GM23338 (cell line): ENCODE data around the gene ELFN2. TPM values are rescaled to one million over a fixed set of nuclear protein-coding genes. Genes with fewer than 3 reads are reported as not detected.

Experiments
- ATAC-seq: fragments of 200-7000 bp; cut with Tn5 transposase; 3 replicates; pipeline ENCODE4 v1.9.1; 2020
- DNase-seq: peaks from one replicate; pipeline ENCODE4 v3.0.0-alpha.2; 2015; ENCODE audit warnings: low spot score
- H2AFZ ChIP-seq: fragments of 200-600 bp; sonication (generic); 2 replicates; pipeline ENCODE4 v1.8.0; 2016; ENCODE audit warnings: antibody characterized with exemption, mild to moderate bottlenecking, moderate library complexity
- H3F3A ChIP-seq: fragments of 200-600 bp; sonication (generic); replicated peaks from 2 replicates; pipeline ENCODE4 v1.8.0; 2017; ENCODE audit warnings: antibody characterized with exemption, mixed run types, low read depth
- H3K27ac ChIP-seq: fragments of 200-600 bp; sonication (generic); 2 replicates; pipeline ENCODE4 v1.6.1; 2016; ENCODE audit warnings: low read depth
- H3K27me3 ChIP-seq: fragments of 200-600 bp; sonication (generic); 2 replicates; pipeline ENCODE4 v1.8.0; 2016; ENCODE audit warnings: mild to moderate bottlenecking, mixed run types, moderate library complexity; ENCODE audit not compliant: insufficient read depth
- H3K36me3 ChIP-seq: fragments of 200-600 bp; sonication (generic); 2 replicates; pipeline ENCODE4 v1.8.0; 2016; ENCODE audit warnings: mild to moderate bottlenecking; ENCODE audit not compliant: insufficient read depth
- H3K4me1 ChIP-seq: fragments of 200-600 bp; sonication (generic); 2 replicates; pipeline ENCODE4 v1.8.0; 2016; ENCODE audit warnings: mild to moderate bottlenecking, moderate library complexity; ENCODE audit not compliant: insufficient read depth
- H3K4me2 ChIP-seq: fragments of 200-600 bp; sonication (generic); 2 replicates; pipeline ENCODE4 v1.7.1; 2017; ENCODE audit warnings: mixed run types
- H3K4me3 ChIP-seq: fragments of 200-600 bp; sonication (generic); 2 replicates; pipeline ENCODE4 v1.6.1; 2016; ENCODE audit warnings: mixed run types
- H3K79me2 ChIP-seq: fragments of 200-600 bp; sonication (generic); replicated peaks from 2 replicates; pipeline ENCODE4 v1.8.0; 2017; ENCODE audit warnings: mild to moderate bottlenecking; ENCODE audit not compliant: insufficient read depth
- H3K9me2 ChIP-seq: fragments of 200-600 bp; sonication (generic); 2 replicates; pipeline ENCODE4 v1.8.0; 2017; ENCODE audit not compliant: insufficient read depth
- H4K20me1 ChIP-seq: fragments of 200-600 bp; sonication (generic); replicated peaks from 2 replicates; pipeline ENCODE4 v1.8.0; 2017; ENCODE audit warnings: mild to moderate bottlenecking; ENCODE audit not compliant: insufficient read depth
- H3K27ac Mint-ChIP-seq: 2 replicates; pipeline ENCODE4 v1.8.0; 2020; ENCODE audit warnings: inconsistent platforms, mild to moderate bottlenecking, moderate library complexity, mixed read lengths
- H3K27me3 Mint-ChIP-seq: 3 replicates; pipeline ENCODE4 v1.8.0; 2022; ENCODE audit warnings: low read depth, mild to moderate bottlenecking, moderate library complexity, mixed read lengths, inconsistent platforms; ENCODE audit not compliant: insufficient read depth, poor library complexity
- H3K36me3 Mint-ChIP-seq: 3 replicates; pipeline ENCODE4 v1.8.0; 2021; ENCODE audit warnings: low read depth, mild to moderate bottlenecking, inconsistent platforms, moderate library complexity, mixed read lengths
- H3K4me1 Mint-ChIP-seq: 3 replicates; pipeline ENCODE4 v1.8.0; 2020; ENCODE audit warnings: mild to moderate bottlenecking, inconsistent platforms, mixed read lengths
- H3K4me3 Mint-ChIP-seq: 3 replicates; pipeline ENCODE4 v1.8.0; 2021; ENCODE audit warnings: moderate library complexity, mild to moderate bottlenecking, inconsistent platforms, mixed read lengths
- H3K9me3 Mint-ChIP-seq: 3 replicates; pipeline ENCODE4 v1.8.0; 2020; ENCODE audit warnings: moderate library complexity, mild to moderate bottlenecking, inconsistent platforms, mixed read lengths
- EZH2 ChIP-seq: fragments of 200-600 bp; sonication (generic); IDR thresholded peaks from one replicate; pipeline ENCODE4 v1.8.0; 2017; ENCODE audit warnings: antibody characterized with exemption, mild to moderate bottlenecking, low read depth; ENCODE audit not compliant: unreplicated experiment
- EZH2phosphoT487 ChIP-seq: fragments of 200-600 bp; sonication (generic); IDR thresholded peaks from one replicate; pipeline ENCODE4 v1.8.1; 2018; ENCODE audit warnings: antibody characterized with exemption; ENCODE audit not compliant: unreplicated experiment
- STAT1 ChIP-seq: IDR thresholded peaks from one replicate; pipeline ENCODE4 v1.6.1; 2016; ENCODE audit warnings: antibody characterized with exemption; ENCODE audit not compliant: unreplicated experiment
- polyA plus RNA-seq: library from polyadenylated mRNA; unstranded; fragments of >200 nt; fragmentation: Nextera tagmentation; extraction: Ambion mirVana; gene quantifications from 2 replicates; pipeline ENCODE4 v1.2.1, GENCODE V29; 2016
- total RNA-seq: library from RNA; depleted of rRNA; stranded (reverse); fragments of >200 nt; shearing (Covaris generic); gene quantifications from 2 replicates; pipeline ENCODE4 v1.2.3, GENCODE V29; 2014
- TF ChIP-seq, protein P1 (sequence below): fragments of 250-450 bp; sonication (Bioruptor Pico); IDR thresholded peaks from 2 replicates; pipeline ENCODE4 v1.5.0; 2020; ENCODE audit warnings: mild to moderate bottlenecking, moderate library complexity
- TF ChIP-seq, protein P2 (sequence below): IDR thresholded peaks from one replicate; pipeline ENCODE4 v1.6.1; 2018; ENCODE audit warnings: antibody characterized with exemption; ENCODE audit not compliant: unreplicated experiment
- TF ChIP-seq, protein P3 (sequence below): IDR thresholded peaks from 2 replicates; pipeline ENCODE4 v1.6.1; 2016; ENCODE audit warnings: antibody characterized with exemption

The ELFN2 gene
- total and polyA plus RNA-seq, 2 experiments from 2014 or later: 0.18 to 0.35 TPM

- H3K4me1 ChIP-seq: no peaks in the 10 kb centered on the region
- H3K9me3 Mint-ChIP-seq: no peaks in the 10 kb centered on the region
- H4K20me1 ChIP-seq: no peaks in the 10 kb centered on the region
- no peak overlapping the region for H3K27ac ChIP-seq
- no peak for DNase-seq
- H2AFZ ChIP-seq: no peak overlapping the region
- peaks cover 11% of the 10 kb centered on the region for H3K27me3 Mint-ChIP-seq
- H3K4me3 ChIP-seq: no peak overlapping the region
- no peaks in the 10 kb centered on the region for H3F3A ChIP-seq
- H3K36me3 ChIP-seq: no peaks in the 10 kb centered on the region
- H3K79me2 ChIP-seq: no peaks in the 10 kb centered on the region
- peaks cover 5% of the 10 kb centered on the region for H3K4me1 Mint-ChIP-seq
- H3K27me3 ChIP-seq: no peaks in the 10 kb centered on the region
- no peak overlapping the region for H3K4me2 ChIP-seq
- H3K27ac Mint-ChIP-seq: no peak overlapping the region
- no peak overlapping the region; the same call in 2 of the 3 replicates for H3K4me3 Mint-ChIP-seq
- H3K9me2 ChIP-seq: no peaks in the 10 kb centered on the region
- no peak for ATAC-seq
- no peaks in the 10 kb centered on the region for H3K36me3 Mint-ChIP-seq
- TF ChIP-seq, protein P1, sequence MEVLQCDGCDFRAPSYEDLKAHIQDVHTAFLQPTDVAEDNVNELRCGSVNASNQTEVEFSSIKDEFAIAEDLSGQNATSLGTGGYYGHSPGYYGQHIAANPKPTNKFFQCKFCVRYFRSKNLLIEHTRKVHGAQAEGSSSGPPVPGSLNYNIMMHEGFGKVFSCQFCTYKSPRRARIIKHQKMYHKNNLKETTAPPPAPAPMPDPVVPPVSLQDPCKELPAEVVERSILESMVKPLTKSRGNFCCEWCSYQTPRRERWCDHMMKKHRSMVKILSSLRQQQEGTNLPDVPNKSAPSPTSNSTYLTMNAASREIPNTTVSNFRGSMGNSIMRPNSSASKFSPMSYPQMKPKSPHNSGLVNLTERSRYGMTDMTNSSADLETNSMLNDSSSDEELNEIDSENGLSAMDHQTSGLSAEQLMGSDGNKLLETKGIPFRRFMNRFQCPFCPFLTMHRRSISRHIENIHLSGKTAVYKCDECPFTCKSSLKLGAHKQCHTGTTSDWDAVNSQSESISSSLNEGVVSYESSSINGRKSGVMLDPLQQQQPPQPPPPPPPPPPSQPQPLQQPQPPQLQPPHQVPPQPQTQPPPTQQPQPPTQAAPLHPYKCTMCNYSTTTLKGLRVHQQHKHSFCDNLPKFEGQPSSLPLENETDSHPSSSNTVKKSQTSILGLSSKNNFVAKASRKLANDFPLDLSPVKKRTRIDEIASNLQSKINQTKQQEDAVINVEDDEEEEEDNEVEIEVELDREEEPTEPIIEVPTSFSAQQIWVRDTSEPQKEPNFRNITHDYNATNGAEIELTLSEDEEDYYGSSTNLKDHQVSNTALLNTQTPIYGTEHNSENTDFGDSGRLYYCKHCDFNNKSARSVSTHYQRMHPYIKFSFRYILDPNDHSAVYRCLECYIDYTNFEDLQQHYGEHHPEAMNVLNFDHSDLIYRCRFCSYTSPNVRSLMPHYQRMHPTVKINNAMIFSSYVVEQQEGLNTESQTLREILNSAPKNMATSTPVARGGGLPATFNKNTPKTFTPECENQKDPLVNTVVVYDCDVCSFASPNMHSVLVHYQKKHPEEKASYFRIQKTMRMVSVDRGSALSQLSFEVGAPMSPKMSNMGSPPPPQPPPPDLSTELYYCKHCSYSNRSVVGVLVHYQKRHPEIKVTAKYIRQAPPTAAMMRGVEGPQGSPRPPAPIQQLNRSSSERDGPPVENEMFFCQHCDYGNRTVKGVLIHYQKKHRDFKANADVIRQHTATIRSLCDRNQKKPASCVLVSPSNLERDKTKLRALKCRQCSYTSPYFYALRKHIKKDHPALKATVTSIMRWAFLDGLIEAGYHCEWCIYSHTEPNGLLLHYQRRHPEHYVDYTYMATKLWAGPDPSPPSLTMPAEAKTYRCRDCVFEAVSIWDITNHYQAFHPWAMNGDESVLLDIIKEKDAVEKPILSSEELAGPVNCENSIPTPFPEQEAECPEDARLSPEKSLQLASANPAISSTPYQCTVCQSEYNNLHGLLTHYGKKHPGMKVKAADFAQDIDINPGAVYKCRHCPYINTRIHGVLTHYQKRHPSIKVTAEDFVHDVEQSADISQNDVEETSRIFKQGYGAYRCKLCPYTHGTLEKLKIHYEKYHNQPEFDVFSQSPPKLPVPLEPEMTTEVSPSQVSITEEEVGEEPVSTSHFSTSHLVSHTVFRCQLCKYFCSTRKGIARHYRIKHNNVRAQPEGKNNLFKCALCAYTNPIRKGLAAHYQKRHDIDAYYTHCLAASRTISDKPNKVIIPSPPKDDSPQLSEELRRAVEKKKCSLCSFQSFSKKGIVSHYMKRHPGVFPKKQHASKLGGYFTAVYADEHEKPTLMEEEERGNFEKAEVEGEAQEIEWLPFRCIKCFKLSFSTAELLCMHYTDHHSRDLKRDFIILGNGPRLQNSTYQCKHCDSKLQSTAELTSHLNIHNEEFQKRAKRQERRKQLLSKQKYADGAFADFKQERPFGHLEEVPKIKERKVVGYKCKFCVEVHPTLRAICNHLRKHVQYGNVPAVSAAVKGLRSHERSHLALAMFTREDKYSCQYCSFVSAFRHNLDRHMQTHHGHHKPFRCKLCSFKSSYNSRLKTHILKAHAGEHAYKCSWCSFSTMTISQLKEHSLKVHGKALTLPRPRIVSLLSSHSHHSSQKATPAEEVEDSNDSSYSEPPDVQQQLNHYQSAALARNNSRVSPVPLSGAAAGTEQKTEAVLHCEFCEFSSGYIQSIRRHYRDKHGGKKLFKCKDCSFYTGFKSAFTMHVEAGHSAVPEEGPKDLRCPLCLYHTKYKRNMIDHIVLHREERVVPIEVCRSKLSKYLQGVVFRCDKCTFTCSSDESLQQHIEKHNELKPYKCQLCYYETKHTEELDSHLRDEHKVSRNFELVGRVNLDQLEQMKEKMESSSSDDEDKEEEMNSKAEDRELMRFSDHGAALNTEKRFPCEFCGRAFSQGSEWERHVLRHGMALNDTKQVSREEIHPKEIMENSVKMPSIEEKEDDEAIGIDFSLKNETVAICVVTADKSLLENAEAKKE (CRISPR knock-in tag): no peak
- TF ChIP-seq STAT1: no peak
- TF ChIP-seq, protein P2, sequence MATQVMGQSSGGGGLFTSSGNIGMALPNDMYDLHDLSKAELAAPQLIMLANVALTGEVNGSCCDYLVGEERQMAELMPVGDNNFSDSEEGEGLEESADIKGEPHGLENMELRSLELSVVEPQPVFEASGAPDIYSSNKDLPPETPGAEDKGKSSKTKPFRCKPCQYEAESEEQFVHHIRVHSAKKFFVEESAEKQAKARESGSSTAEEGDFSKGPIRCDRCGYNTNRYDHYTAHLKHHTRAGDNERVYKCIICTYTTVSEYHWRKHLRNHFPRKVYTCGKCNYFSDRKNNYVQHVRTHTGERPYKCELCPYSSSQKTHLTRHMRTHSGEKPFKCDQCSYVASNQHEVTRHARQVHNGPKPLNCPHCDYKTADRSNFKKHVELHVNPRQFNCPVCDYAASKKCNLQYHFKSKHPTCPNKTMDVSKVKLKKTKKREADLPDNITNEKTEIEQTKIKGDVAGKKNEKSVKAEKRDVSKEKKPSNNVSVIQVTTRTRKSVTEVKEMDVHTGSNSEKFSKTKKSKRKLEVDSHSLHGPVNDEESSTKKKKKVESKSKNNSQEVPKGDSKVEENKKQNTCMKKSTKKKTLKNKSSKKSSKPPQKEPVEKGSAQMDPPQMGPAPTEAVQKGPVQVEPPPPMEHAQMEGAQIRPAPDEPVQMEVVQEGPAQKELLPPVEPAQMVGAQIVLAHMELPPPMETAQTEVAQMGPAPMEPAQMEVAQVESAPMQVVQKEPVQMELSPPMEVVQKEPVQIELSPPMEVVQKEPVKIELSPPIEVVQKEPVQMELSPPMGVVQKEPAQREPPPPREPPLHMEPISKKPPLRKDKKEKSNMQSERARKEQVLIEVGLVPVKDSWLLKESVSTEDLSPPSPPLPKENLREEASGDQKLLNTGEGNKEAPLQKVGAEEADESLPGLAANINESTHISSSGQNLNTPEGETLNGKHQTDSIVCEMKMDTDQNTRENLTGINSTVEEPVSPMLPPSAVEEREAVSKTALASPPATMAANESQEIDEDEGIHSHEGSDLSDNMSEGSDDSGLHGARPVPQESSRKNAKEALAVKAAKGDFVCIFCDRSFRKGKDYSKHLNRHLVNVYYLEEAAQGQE: no peak
- no peak for TF ChIP-seq EZH2phosphoT487
- TF ChIP-seq, protein P3, sequence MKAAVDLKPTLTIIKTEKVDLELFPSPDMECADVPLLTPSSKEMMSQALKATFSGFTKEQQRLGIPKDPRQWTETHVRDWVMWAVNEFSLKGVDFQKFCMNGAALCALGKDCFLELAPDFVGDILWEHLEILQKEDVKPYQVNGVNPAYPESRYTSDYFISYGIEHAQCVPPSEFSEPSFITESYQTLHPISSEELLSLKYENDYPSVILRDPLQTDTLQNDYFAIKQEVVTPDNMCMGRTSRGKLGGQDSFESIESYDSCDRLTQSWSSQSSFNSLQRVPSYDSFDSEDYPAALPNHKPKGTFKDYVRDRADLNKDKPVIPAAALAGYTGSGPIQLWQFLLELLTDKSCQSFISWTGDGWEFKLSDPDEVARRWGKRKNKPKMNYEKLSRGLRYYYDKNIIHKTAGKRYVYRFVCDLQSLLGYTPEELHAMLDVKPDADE: no peak
- no peak for TF ChIP-seq EZH2
These were observed 35.2 kb upstream of the ELFN2 start for GRCh38 chr22:37462436-37462835.
